Stimulated activated effector memory CD8-positive, alpha-beta T cell treated with anti-CD3 and anti-CD28 coated beads, Interleukin-12 subunit alpha, Interleukin-12 subunit beta, amount 100 ng/mL, for 72 hours (primary cell): ENCODE data around the gene CCDC194.

ENCODE experiments used
- ATAC-seq: fragments of 150-1000 bp; cut with Tn5 transposase; 2 replicates; pipeline ENCODE4 v1.10.0; 2021
- DNase-seq, 2 donors: peaks; one replicate each; pipeline ENCODE4 v3.0.0; 2021 to 2022; ENCODE audit warnings: low spot score in 2 of 2
- H3K27ac Mint-ChIP-seq: one replicate; pipeline ENCODE4 v1.8.0; 2022; ENCODE audit warnings: mild to moderate bottlenecking, mixed read lengths
- H3K36me3 Mint-ChIP-seq: one replicate; pipeline ENCODE4 v1.8.0; 2022; ENCODE audit warnings: mild to moderate bottlenecking, mixed read lengths
- H3K4me1 Mint-ChIP-seq: one replicate; pipeline ENCODE4 v1.8.0; 2022; ENCODE audit warnings: mixed read lengths
- H3K4me3 Mint-ChIP-seq: one replicate; pipeline ENCODE4 v1.8.0; 2022; ENCODE audit warnings: mild to moderate bottlenecking, mixed read lengths
- H3K9me3 Mint-ChIP-seq: one replicate; pipeline ENCODE4 v1.8.0; 2022; ENCODE audit warnings: mixed read lengths

CCDC194 gene

GRCh38 chr19:17418710-17419109 lies 24.7 kb upstream of the CCDC194 start:
- no peak for ATAC-seq
- Mint-ChIP-seq H3K4me1 (peaks cover 30% of the 10 kb centered on the region), H3K27ac (no peak overlapping the region), H3K4me3 (peak overlapping the region; percentile 89), H3K9me3 (no peaks in the 10 kb centered on the region), H3K36me3 (peaks cover 39% of the 10 kb centered on the region)
- DNase-seq, result no peak

GRCh38 chr19:17415121-17415520 lies 21.1 kb upstream of the CCDC194 start:
- Mint-ChIP-seq H3K4me3 (no peak overlapping the region), H3K27ac (no peak overlapping the region), H3K9me3 (no peaks in the 10 kb centered on the region), H3K36me3 (peaks cover 62% of the 10 kb centered on the region), H3K4me1 (peaks cover 25% of the 10 kb centered on the region)
- no peak for DNase-seq
- ATAC-seq, result no peak

GRCh38 chr19:17414097-17414496 lies 20.1 kb upstream of the CCDC194 start:
- Mint-ChIP-seq H3K4me1 (peaks cover 19% of the 10 kb centered on the region), H3K4me3 (no peak overlapping the region), H3K36me3 (peaks cover 71% of the 10 kb centered on the region), H3K9me3 (no peaks in the 10 kb centered on the region), H3K27ac (no peak overlapping the region)
- no peak for DNase-seq
- no peak for ATAC-seq

GRCh38 chr19:17411801-17412200 lies 17.8 kb upstream of the CCDC194 start:
- H3K9me3 Mint-ChIP-seq, result no peaks in the 10 kb centered on the region
- H3K36me3 Mint-ChIP-seq, result peaks cover 76% of the 10 kb centered on the region
- DNase-seq, result no peak
- no peak overlapping the region for H3K4me3 Mint-ChIP-seq
- peaks cover 21% of the 10 kb centered on the region for H3K4me1 Mint-ChIP-seq
- no peak for ATAC-seq
- H3K27ac Mint-ChIP-seq, result peak overlapping the region; percentile 50

GRCh38 chr19:17409990-17410389 lies 16.0 kb upstream of the CCDC194 start:
- peaks cover 35% of the 10 kb centered on the region for H3K4me1 Mint-ChIP-seq

GRCh38 chr19:17406887-17407196 lies 12.8 kb upstream of the CCDC194 start:
- Mint-ChIP-seq H3K4me3 (peak overlapping the region; percentile 99), H3K27ac (peak overlapping the region; percentile 98), H3K36me3 (peaks cover 60% of the 10 kb centered on the region), H3K4me1 (peaks cover 45% of the 10 kb centered on the region), H3K9me3 (no peaks in the 10 kb centered on the region)
- peak; percentile 2 for ATAC-seq
- DNase-seq, result no peak

More at GRCh38 chr19:17409990-17410389, 16.0 kb upstream of the CCDC194 start:
- DNase-seq (no peak), ATAC-seq (no peak)
- peaks cover 76% of the 10 kb centered on the region for H3K36me3 Mint-ChIP-seq
- H3K27ac Mint-ChIP-seq, result no peak overlapping the region
- H3K9me3 Mint-ChIP-seq, result no peaks in the 10 kb centered on the region
- H3K4me3 Mint-ChIP-seq, result peak overlapping the region; percentile 4

GRCh38 chr19:17406046-17406886 lies 12.3 kb upstream of the CCDC194 start:
- Mint-ChIP-seq H3K4me3 (peak overlapping the region; percentile 99), H3K4me1 (peaks cover 50% of the 10 kb centered on the region), H3K27ac (peak overlapping the region; percentile 98), H3K36me3 (peaks cover 60% of the 10 kb centered on the region), H3K9me3 (no peaks in the 10 kb centered on the region)
- peak in 1 of 2 donors; percentile 76 for DNase-seq
- peak; percentile 43 for ATAC-seq

GRCh38 chr19:17405250-17406045 lies 11.5 kb upstream of the CCDC194 start, which contains the start of gene BST2:
TSS of gene BST2 (minus strand) at chr19:17405630. CDS start at chr19:17405575, 55 bp downstream.
- DNase-seq, result peak in 1 of 2 donors; percentile 83
- Mint-ChIP-seq H3K4me1 (peaks cover 50% of the 10 kb centered on the region), H3K36me3 (peaks cover 60% of the 10 kb centered on the region)

GRCh38 chr19:17404621-17405249 lies 10.7 kb upstream of the CCDC194 start:
- Mint-ChIP-seq H3K4me3 (peak overlapping the region; percentile 99), H3K36me3 (peaks cover 59% of the 10 kb centered on the region), H3K27ac (peak overlapping the region; percentile 98), H3K4me1 (peaks cover 50% of the 10 kb centered on the region), H3K9me3 (no peaks in the 10 kb centered on the region)
- DNase-seq (no peak), ATAC-seq (no peak)

More at GRCh38 chr19:17405250-17406045, 11.5 kb upstream of the CCDC194 start, which contains the start of gene BST2:
- H3K9me3 Mint-ChIP-seq, result no peaks in the 10 kb centered on the region
- peak within 1 kb of the TSS; percentile 99 for H3K4me3 Mint-ChIP-seq
- peak within 1 kb of the TSS; percentile 98 for H3K27ac Mint-ChIP-seq
- peak; percentile 86 for ATAC-seq

- no peak for ATAC-seq
- Mint-ChIP-seq H3K9me3 (no peaks in the 10 kb centered on the region), H3K4me1 (peaks cover 50% of the 10 kb centered on the region), H3K27ac (peak overlapping the region; percentile 98), H3K36me3 (peaks cover 58% of the 10 kb centered on the region), H3K4me3 (peak overlapping the region; percentile 99)
- no peak for DNase-seq
These were observed 10.0 kb upstream of the CCDC194 start for GRCh38 chr19:17404015-17404414.

- Mint-ChIP-seq H3K27ac (no peak overlapping the region), H3K4me3 (peak overlapping the region; percentile 99), H3K4me1 (peaks cover 50% of the 10 kb centered on the region), H3K9me3 (no peaks in the 10 kb centered on the region), H3K36me3 (peaks cover 63% of the 10 kb centered on the region)
- ATAC-seq (no peak), DNase-seq (peak in 1 of 2 donors; percentile 66)
These were observed 9.2 kb upstream of the CCDC194 start for GRCh38 chr19:17402982-17403855.

- Mint-ChIP-seq H3K27ac (peak overlapping the region; percentile 44), H3K4me1 (peaks cover 39% of the 10 kb centered on the region), H3K4me3 (no peak overlapping the region), H3K9me3 (no peaks in the 10 kb centered on the region), H3K36me3 (peaks cover 71% of the 10 kb centered on the region)
- DNase-seq (no peak), ATAC-seq (no peak)
These were observed 7.6 kb upstream of the CCDC194 start for GRCh38 chr19:17401628-17402027.

- Mint-ChIP-seq H3K4me3 (no peak overlapping the region), H3K27ac (no peak overlapping the region), H3K36me3 (peaks cover 69% of the 10 kb centered on the region), H3K9me3 (no peaks in the 10 kb centered on the region), H3K4me1 (peaks cover 24% of the 10 kb centered on the region)
- ATAC-seq (no peak), DNase-seq (no peak)
These were observed 5.0 kb upstream of the CCDC194 start for GRCh38 chr19:17398902-17399527.

GRCh38 chr19:17394891-17395415 lies 957 bp upstream of the CCDC194 start:
- ATAC-seq, result peak; percentile 49

More at GRCh38 chr19:17394891-17395415, 957 bp upstream of the CCDC194 start:
- peaks cover 21% of the 10 kb centered on the region for H3K4me1 Mint-ChIP-seq
- H3K9me3 Mint-ChIP-seq, result no peaks in the 10 kb centered on the region
- peaks cover 39% of the 10 kb centered on the region for H3K36me3 Mint-ChIP-seq
- DNase-seq, result peak in 1 of 2 donors; percentile 62
- peak overlapping the region; percentile 12 for H3K27ac Mint-ChIP-seq
- H3K4me3 Mint-ChIP-seq, result no peak overlapping the region
